Parathyroid adenoma (tissue), 2 donors: ENCODE measurements around the gene ETF1.
A peak's percentile ranks its signal among the peaks of the same experiment; 100 is the strongest.

ENCODE experiments used
- H2AFZ ChIP-seq: fragments of 300-600 bp; sonication (generic); one replicate; pipeline ENCODE4 v1.7.0; 2017; ENCODE audit warnings: antibody characterized with exemption, mild to moderate bottlenecking
- H3K27ac ChIP-seq: fragments of 300-600 bp; sonication (generic); one replicate; pipeline ENCODE4 v1.7.0; 2017
- H3K27me3 ChIP-seq: fragments of 300-600 bp; sonication (generic); one replicate; pipeline ENCODE4 v1.7.0; 2017; ENCODE audit warnings: low read length; ENCODE audit not compliant: control insufficient read depth, insufficient read depth
- H3K36me3 ChIP-seq: fragments of 300-600 bp; sonication (generic); one replicate; pipeline ENCODE4 v1.7.0; 2017; ENCODE audit warnings: low read length; ENCODE audit not compliant: control insufficient read depth, insufficient read depth
- H3K4me1 ChIP-seq: fragments of 300-600 bp; sonication (generic); one replicate; pipeline ENCODE4 v1.7.0; 2017; ENCODE audit warnings: control low read depth
- H3K4me2 ChIP-seq: fragments of 300-600 bp; sonication (generic); one replicate; pipeline ENCODE4 v1.7.0; 2017; ENCODE audit warnings: low read length
- H3K4me3 ChIP-seq: fragments of 300-600 bp; sonication (generic); one replicate; pipeline ENCODE4 v1.7.0; 2017; ENCODE audit warnings: low read depth, low read length
- H3K79me2 ChIP-seq: fragments of 300-600 bp; sonication (generic); one replicate; pipeline ENCODE4 v1.7.0; 2017; ENCODE audit warnings: control low read depth
- H3K9ac ChIP-seq: fragments of 300-600 bp; sonication (generic); one replicate; pipeline ENCODE4 v1.7.0; 2017; ENCODE audit warnings: mild to moderate bottlenecking
- H3K9me3 ChIP-seq: fragments of 300-600 bp; sonication (generic); one replicate; pipeline ENCODE4 v1.7.0; 2017; ENCODE audit warnings: low read length; ENCODE audit not compliant: control insufficient read depth
- CTCF ChIP-seq: fragments of 300-600 bp; sonication (generic); IDR thresholded peaks from one replicate; pipeline ENCODE4 v1.7.0; 2017; ENCODE audit warnings: antibody characterized with exemption, mild to moderate bottlenecking
- donor health status: primary hyperparathyroidism.

ETF1 gene

DNA sequence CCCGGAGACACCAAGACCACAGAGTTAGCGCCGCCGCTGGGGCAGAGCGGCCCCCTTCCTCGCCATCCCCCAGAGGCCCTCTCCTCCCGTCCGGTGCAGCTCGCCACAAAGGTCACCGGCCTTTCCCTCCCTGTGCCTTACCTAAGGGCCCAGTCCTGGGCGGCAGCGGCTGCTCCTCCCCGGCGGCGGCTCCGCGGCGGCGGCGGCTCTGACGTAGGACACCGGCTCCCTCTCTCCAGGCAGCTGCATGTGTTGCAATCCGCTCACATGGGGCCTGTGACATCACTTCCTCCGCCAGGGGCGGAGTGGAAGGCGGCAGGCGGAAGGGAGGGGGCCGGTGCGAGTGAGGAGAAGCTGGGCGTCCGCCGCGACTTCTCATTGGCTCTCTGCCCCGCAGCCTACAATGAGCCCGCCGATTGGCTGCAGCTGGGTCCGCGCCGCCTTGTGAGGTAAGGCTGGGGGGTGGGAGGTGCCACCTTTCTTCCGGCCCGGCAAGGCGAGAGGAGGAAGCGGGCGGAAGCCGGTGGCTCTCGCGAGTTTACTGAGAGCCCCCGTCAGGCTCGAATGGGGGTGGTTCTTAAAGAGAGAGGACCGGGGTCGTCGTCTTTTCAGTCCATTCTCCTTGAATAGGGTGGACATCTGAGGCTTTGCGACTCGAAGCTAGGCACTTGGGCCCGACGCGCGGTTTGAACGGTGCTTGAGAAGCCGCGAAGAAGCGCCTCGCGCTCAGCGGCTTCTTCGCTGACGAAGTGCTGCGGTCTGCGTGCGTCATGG lies at the start of gene ETF1:
TSS of gene ETF1 (minus strand) at position 281 of the 774 bp plus-strand sequence. CDS start 318 bp downstream, outside the sequence.
- H3K4me1 ChIP-seq, result peaks cover 4% of the 10 kb centered on the region

DNA sequence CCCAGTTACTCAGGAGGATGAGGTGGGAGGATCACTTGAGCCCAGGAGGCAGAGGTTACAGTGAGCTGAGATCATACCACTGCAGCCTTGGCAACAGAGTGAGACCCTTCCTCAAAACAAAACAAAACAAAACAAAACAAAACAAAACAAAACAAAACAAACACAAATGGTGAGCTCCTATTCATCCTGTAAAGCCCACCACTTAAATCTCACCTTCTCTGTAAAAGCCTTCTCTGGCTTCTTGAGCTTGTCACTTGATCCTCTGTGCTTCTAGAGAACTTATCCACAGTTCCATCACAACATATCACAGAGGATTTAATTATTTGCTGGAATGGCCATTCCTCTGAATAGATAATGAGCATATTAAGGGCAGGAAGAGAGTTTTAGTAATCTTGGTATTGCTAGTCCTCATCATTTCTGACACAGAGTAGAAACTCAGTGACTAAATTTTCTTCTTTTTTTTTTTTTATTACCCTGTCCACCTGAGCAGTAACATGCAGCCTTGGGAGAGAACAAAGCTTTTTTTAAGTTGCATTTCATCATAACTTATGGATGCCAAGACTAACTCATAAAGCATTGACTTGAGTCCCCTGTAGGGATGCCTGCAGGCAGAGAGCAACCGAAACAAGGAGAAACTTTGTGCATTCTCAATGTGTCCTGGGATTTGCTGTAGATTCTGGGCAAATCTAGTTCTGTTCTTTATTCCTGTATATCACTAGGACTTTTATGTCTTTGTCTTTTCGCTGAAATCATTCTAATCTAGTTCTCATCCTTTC lies 45.2 kb upstream of the ETF1 start:
- no peaks in the 10 kb centered on the region for H3K4me1 ChIP-seq
- no peaks in the 10 kb centered on the region for H3K36me3 ChIP-seq
- H3K9ac ChIP-seq, result no peak overlapping the region
- H3K27me3 ChIP-seq, result no peaks in the 10 kb centered on the region
- H3K4me2 ChIP-seq, result no peak overlapping the region
- TF ChIP-seq CTCF, result no peak
- no peaks in the 10 kb centered on the region for H3K9me3 ChIP-seq
- no peak overlapping the region for H3K4me3 ChIP-seq
- no peak overlapping the region for H3K27ac ChIP-seq
- no peaks in the 10 kb centered on the region for H3K79me2 ChIP-seq
- no peak overlapping the region for H2AFZ ChIP-seq

More for the DNA sequence above, at the start of gene ETF1:
- H3K36me3 ChIP-seq, result no peaks in the 10 kb centered on the region
- peak within 1 kb of the TSS; percentile 90 for H3K9ac ChIP-seq
- H3K27ac ChIP-seq, result peak within 1 kb of the TSS; percentile 98
- peak within 1 kb of the TSS; percentile 93 for H2AFZ ChIP-seq
- peaks cover 69% of the 10 kb centered on the region for H3K79me2 ChIP-seq
- H3K4me3 ChIP-seq, result peak within 1 kb of the TSS; percentile 97
- H3K27me3 ChIP-seq, result no peaks in the 10 kb centered on the region
- H3K4me2 ChIP-seq, result peak within 1 kb of the TSS; percentile 94
- no peaks in the 10 kb centered on the region for H3K9me3 ChIP-seq
- no peak for TF ChIP-seq CTCF

DNA sequence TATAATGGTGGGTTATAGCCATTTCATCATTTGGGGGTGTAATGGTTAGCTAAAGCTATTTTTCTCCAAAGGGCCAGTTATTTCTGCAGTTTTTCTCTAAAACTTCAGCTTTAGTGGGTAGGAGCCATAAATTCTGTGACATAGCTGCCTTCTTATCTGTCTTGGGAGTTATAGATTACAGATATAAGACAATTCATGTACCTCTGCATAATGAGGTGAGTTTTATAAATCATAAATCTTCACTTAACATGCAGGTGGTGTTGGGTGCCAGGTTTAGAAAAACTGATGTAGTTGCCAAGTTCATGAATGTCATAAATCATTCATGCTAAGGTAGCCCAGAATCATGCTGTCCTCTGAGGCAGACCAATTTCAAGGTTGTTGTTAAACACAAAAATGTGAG lies 42.1 kb upstream of the ETF1 start:
- Histone ChIP-seq H2AFZ (no peak overlapping the region), H3K9ac (no peak overlapping the region), H3K36me3 (no peaks in the 10 kb centered on the region), H3K4me1 (no peaks in the 10 kb centered on the region), H3K9me3 (no peaks in the 10 kb centered on the region), H3K79me2 (no peaks in the 10 kb centered on the region), H3K4me3 (no peak overlapping the region), H3K27me3 (no peaks in the 10 kb centered on the region), H3K27ac (no peak overlapping the region), H3K4me2 (no peak overlapping the region)
- TF ChIP-seq CTCF, result no peak

DNA sequence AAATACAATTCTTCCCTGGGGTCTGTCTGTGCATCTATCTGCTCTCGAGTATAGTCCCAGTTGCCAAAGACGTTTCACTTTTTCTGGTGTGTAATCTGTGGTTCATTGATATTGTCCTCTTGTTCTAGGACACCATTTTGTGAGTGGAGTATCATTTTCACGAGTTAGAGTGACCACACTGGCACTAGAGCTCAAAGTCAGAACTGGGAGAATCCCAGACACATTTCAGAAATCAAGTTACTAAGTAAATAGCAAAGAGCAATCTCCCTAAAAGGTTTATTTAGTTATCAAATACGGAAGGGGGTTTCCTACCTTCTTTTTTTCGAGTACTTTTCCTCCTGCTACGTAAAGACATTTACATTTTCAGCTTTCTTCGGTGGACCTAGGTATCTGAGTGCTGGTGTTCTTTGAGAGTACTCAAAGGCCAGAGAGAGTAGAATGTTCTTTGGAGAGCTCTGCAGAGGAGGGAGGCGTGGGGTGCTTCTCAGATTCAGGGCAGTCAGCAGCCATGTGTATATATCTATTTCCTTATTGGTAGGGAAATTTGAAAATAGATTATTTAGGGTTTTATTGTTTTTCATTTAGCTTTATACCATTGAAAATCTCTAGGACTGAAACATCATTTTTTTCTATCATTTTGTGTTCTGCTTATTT lies 41.1 kb upstream of the ETF1 start:
- no peak overlapping the region for H3K9ac ChIP-seq
- H3K9me3 ChIP-seq, result no peaks in the 10 kb centered on the region
- no peaks in the 10 kb centered on the region for H3K4me1 ChIP-seq

More for the DNA sequence above, 41.1 kb upstream of the ETF1 start:
- no peak overlapping the region for H3K27ac ChIP-seq
- no peaks in the 10 kb centered on the region for H3K36me3 ChIP-seq
- TF ChIP-seq CTCF, result no peak
- no peak overlapping the region for H3K4me2 ChIP-seq
- no peak overlapping the region for H3K4me3 ChIP-seq
- H2AFZ ChIP-seq, result no peak overlapping the region
- H3K79me2 ChIP-seq, result no peaks in the 10 kb centered on the region
- no peaks in the 10 kb centered on the region for H3K27me3 ChIP-seq
